ENCODE results near the gene PARP4. TPM values are rescaled to one million over a fixed set of nuclear protein-coding genes. Genes with fewer than 3 reads are reported as not detected.

Gene PARP4
- total and polyA plus RNA-seq, 7 experiments from 2014 or later, result 31.3 to 71.1 (median 60.5) TPM

Other genes with a start within 250 kb of the PARP4 start
- under 1 TPM in 1 of 5 experiments, not detected in 4; 0.19 TPM for gene C1QTNF9, start 203.2 kb downstream of the PARP4 start, total RNA-seq
- gene C1QTNF9, start 203.2 kb downstream of the PARP4 start, polyA plus RNA-seq, result not detected
- under 1 TPM in 1 of 5 experiments, not detected in 4; 0.39 TPM for gene ATP12A, start 167.6 kb upstream of the PARP4 start, total RNA-seq
- gene ATP12A, start 167.6 kb upstream of the PARP4 start, polyA plus RNA-seq, result not detected